NT2/D1 (cell line): Measurements from ENCODE around the gene MXD1.

Source experiments
- DNase-seq: peaks from one replicate; pipeline ENCODE4 v3.0.0-alpha.2; 2011; ENCODE audit warnings: low read depth, low spot score
- H3K27me3 ChIP-seq: 2 replicates; pipeline ENCODE4 v1.6.0; 2011; ENCODE audit warnings: mild to moderate bottlenecking; ENCODE audit not compliant: insufficient read length, insufficient read depth
- H3K36me3 ChIP-seq: 2 replicates; pipeline ENCODE4 v1.6.1; 2011; ENCODE audit warnings: mild to moderate bottlenecking, low read length, mixed read lengths; ENCODE audit not compliant: insufficient read depth, insufficient read length
- H3K4me1 ChIP-seq: 2 replicates; pipeline ENCODE4 v1.5.1; 2011; ENCODE audit not compliant: insufficient read depth, insufficient read length
- H3K4me3 ChIP-seq: 2 replicates; pipeline ENCODE4 v1.5.1; 2011; ENCODE audit warnings: low read depth; ENCODE audit not compliant: insufficient read length
- H3K9ac ChIP-seq: 2 replicates; pipeline ENCODE4 v1.6.0; 2011; ENCODE audit warnings: low read depth; ENCODE audit not compliant: insufficient read length
- H3K9me3 ChIP-seq: 2 replicates; pipeline ENCODE4 v1.5.1; 2011; ENCODE audit warnings: mild to moderate bottlenecking, low read length; ENCODE audit not compliant: insufficient read depth
- SUZ12 ChIP-seq: IDR thresholded peaks from 2 replicates; pipeline ENCODE4 v1.6.1; 2011; ENCODE audit not compliant: insufficient read length, insufficient read depth; ENCODE audit errors: extremely low read depth
- YY1 ChIP-seq: IDR thresholded peaks from 2 replicates; pipeline ENCODE4 v1.6.1; 2011; ENCODE audit not compliant: insufficient read length, insufficient read depth
- ZNF274 ChIP-seq: IDR thresholded peaks from 2 replicates; pipeline ENCODE4 v1.6.1; 2011; ENCODE audit warnings: mild to moderate bottlenecking, low read depth, low read length

Gene MXD1

GRCh38 chr2:69966496-69966895 is 51.6 kb downstream of the MXD1 start:
- no peak overlapping the region for H3K9ac ChIP-seq
- peaks cover 3% of the 10 kb centered on the region for H3K4me1 ChIP-seq
- no peak for TF ChIP-seq ZNF274
- no peak for TF ChIP-seq YY1
- no peak for TF ChIP-seq SUZ12
- DNase-seq = no peak
- no peak overlapping the region for H3K4me3 ChIP-seq
- H3K27me3 ChIP-seq = no peaks in the 10 kb centered on the region
- H3K9me3 ChIP-seq = no peaks in the 10 kb centered on the region
- H3K36me3 ChIP-seq = no peaks in the 10 kb centered on the region

GRCh38 chr2:69968609-69969008 is 53.7 kb downstream of the MXD1 start:
- H3K4me1 ChIP-seq = peaks cover 1% of the 10 kb centered on the region

GRCh38 chr2:69969126-69969983 is 54.4 kb downstream of the MXD1 start:
- no peak overlapping the region for H3K9ac ChIP-seq
- no peaks in the 10 kb centered on the region for H3K9me3 ChIP-seq
- TF ChIP-seq YY1 (no peak), SUZ12 (no peak), ZNF274 (no peak)
- H3K4me3 ChIP-seq = no peak overlapping the region
- H3K36me3 ChIP-seq = no peaks in the 10 kb centered on the region
- H3K4me1 ChIP-seq = no peaks in the 10 kb centered on the region
- H3K27me3 ChIP-seq = no peaks in the 10 kb centered on the region
- no peak for DNase-seq

More at GRCh38 chr2:69968609-69969008, 53.7 kb downstream of the MXD1 start:
- Histone ChIP-seq H3K27me3 (no peaks in the 10 kb centered on the region), H3K4me3 (no peak overlapping the region), H3K9ac (no peak overlapping the region), H3K9me3 (no peaks in the 10 kb centered on the region), H3K36me3 (no peaks in the 10 kb centered on the region)
- DNase-seq = no peak
- TF ChIP-seq SUZ12 (no peak), YY1 (no peak), ZNF274 (no peak)

- no peaks in the 10 kb centered on the region for H3K27me3 ChIP-seq
- H3K9me3 ChIP-seq = no peaks in the 10 kb centered on the region
- no peak overlapping the region for H3K4me3 ChIP-seq
- H3K36me3 ChIP-seq = no peaks in the 10 kb centered on the region
- H3K9ac ChIP-seq = no peak overlapping the region
- no peak for TF ChIP-seq YY1
- no peak for TF ChIP-seq ZNF274
- no peak for TF ChIP-seq SUZ12
- H3K4me1 ChIP-seq = no peaks in the 10 kb centered on the region
- DNase-seq = no peak
Observed at GRCh38 chr2:69969991-69970390, 55.1 kb downstream of the MXD1 start.

GRCh38 chr2:69972822-69973221 is 57.9 kb downstream of the MXD1 start:
- TF ChIP-seq SUZ12 (no peak), ZNF274 (no peak), YY1 (no peak)
- no peaks in the 10 kb centered on the region for H3K36me3 ChIP-seq
- no peak for DNase-seq
- no peak overlapping the region for H3K4me3 ChIP-seq
- peaks cover 2% of the 10 kb centered on the region for H3K4me1 ChIP-seq
- no peaks in the 10 kb centered on the region for H3K27me3 ChIP-seq
- no peak overlapping the region for H3K9ac ChIP-seq
- no peaks in the 10 kb centered on the region for H3K9me3 ChIP-seq

- Histone ChIP-seq H3K9ac (no peak overlapping the region), H3K27me3 (no peaks in the 10 kb centered on the region), H3K36me3 (no peaks in the 10 kb centered on the region), H3K4me3 (no peak overlapping the region), H3K4me1 (peaks cover 2% of the 10 kb centered on the region), H3K9me3 (no peaks in the 10 kb centered on the region)
- no peak for DNase-seq
- TF ChIP-seq ZNF274 (no peak), SUZ12 (no peak), YY1 (no peak)
Observed at GRCh38 chr2:69973335-69973735, 58.4 kb downstream of the MXD1 start.

- no peaks in the 10 kb centered on the region for H3K27me3 ChIP-seq
- no peak overlapping the region for H3K4me3 ChIP-seq
- DNase-seq = no peak
- no peak overlapping the region for H3K9ac ChIP-seq
- H3K9me3 ChIP-seq = no peaks in the 10 kb centered on the region
- peaks cover 5% of the 10 kb centered on the region for H3K4me1 ChIP-seq
- TF ChIP-seq SUZ12 = no peak
- TF ChIP-seq ZNF274 = no peak
- no peak for TF ChIP-seq YY1
- H3K36me3 ChIP-seq = no peaks in the 10 kb centered on the region
Observed at GRCh38 chr2:69975136-69975852, 60.4 kb downstream of the MXD1 start.
